Measurements from ENCODE around the gene NOXA1.

NOXA1 gene

DNA sequence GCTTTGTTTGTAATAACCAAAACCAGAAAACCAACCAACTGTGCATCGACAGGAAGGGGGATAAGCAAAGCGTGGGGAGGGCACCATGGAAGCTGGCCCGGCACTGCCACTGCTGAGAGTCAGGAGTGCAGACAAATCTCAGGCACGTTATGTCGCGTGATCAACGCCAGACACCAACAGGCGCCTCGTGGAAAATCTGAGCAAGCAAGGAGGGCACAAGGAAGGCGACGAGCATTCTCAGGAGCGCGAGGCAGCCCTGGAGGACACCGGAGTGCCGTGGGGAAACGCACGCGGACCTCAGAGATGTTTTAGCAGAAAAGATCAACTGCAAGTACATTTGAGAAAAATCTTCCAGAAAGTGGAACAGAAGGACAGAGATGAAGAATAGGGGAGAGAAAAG, 51.1 kb downstream of the NOXA1 start:
- TF ChIP-seq, protein P1, sequence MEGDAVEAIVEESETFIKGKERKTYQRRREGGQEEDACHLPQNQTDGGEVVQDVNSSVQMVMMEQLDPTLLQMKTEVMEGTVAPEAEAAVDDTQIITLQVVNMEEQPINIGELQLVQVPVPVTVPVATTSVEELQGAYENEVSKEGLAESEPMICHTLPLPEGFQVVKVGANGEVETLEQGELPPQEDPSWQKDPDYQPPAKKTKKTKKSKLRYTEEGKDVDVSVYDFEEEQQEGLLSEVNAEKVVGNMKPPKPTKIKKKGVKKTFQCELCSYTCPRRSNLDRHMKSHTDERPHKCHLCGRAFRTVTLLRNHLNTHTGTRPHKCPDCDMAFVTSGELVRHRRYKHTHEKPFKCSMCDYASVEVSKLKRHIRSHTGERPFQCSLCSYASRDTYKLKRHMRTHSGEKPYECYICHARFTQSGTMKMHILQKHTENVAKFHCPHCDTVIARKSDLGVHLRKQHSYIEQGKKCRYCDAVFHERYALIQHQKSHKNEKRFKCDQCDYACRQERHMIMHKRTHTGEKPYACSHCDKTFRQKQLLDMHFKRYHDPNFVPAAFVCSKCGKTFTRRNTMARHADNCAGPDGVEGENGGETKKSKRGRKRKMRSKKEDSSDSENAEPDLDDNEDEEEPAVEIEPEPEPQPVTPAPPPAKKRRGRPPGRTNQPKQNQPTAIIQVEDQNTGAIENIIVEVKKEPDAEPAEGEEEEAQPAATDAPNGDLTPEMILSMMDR (IDR thresholded peaks at IDR 0.05; ENCODE audit: borderline replicate concordance, insufficient read depth, low read depth, low read length) = no peak

GRCh38 chr9:137475666-137476065, 52.5 kb downstream of the NOXA1 start:
- TF ChIP-seq, protein P1 (IDR thresholded peaks at IDR 0.05; ENCODE audit: borderline replicate concordance, insufficient read depth, low read depth, low read length) = no peak

More for the DNA sequence above, 51.1 kb downstream of the NOXA1 start:
- no peak overlapping the region for H3K4me3 ChIP-seq (ENCODE audit: low read depth, low read length)

GRCh38 chr9:137476856-137477255, 53.7 kb downstream of the NOXA1 start:
- no peak overlapping the region for H3K4me3 ChIP-seq (ENCODE audit: low read depth, low read length)
- TF ChIP-seq, protein P1 (IDR thresholded peaks at IDR 0.05; ENCODE audit: borderline replicate concordance, insufficient read depth, low read depth, low read length) = no peak

More at GRCh38 chr9:137475666-137476065, 52.5 kb downstream of the NOXA1 start:
- no peak overlapping the region for H3K4me3 ChIP-seq (ENCODE audit: low read depth, low read length)

DNA sequence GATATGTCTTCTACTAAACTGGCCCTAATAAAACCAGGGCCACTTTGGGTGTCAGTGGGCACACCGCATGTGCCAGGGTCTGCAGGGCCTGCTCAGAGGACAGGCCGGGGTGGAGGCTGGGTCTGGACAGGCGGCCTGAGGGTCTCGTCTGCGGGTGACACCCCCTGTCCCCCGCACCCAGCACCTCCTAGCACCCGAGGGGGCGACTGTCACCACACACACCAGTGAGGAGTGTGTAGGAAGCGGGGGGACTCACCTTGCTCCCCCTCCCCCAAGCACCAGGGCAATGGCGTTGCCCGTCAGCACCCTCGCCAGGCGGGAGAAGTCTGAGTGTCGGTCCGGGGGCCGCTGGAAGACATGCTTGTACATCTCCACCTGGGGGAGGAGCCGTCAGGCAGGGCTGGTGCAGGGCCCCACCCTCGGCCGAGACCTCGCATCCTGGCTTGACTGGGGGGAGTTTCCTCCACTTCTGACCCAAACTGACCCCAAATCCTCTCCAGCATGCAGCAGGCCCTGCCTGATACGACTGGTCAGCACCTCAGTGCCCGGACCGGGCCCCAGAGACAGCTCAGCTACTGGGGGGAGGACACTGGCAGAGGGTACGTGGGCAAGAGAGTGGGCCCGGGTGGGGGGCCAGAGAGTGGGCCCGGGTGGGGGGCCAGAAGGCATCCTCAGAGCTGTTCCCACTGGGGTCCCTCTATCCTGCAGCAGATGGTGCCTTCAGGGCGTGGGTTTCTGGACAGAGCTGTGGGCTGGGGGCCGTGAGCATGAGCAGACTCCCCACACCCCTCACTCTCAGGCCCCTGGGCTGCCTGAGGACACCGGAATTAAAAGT, 54.8 kb downstream of the NOXA1 start:
- TF ChIP-seq, protein P1 (IDR thresholded peaks at IDR 0.05; ENCODE audit: borderline replicate concordance, insufficient read depth, low read depth, low read length) = no peak
- no peak overlapping the region for H3K4me3 ChIP-seq (ENCODE audit: low read depth, low read length)

- H3K4me3 ChIP-seq (ENCODE audit: low read depth, low read length) = no peak overlapping the region
- TF ChIP-seq, protein P1 (IDR thresholded peaks at IDR 0.05; ENCODE audit: borderline replicate concordance, insufficient read depth, low read depth, low read length) = no peak
These were observed 55.4 kb downstream of the NOXA1 start for GRCh38 chr9:137478613-137478961.

DNA sequence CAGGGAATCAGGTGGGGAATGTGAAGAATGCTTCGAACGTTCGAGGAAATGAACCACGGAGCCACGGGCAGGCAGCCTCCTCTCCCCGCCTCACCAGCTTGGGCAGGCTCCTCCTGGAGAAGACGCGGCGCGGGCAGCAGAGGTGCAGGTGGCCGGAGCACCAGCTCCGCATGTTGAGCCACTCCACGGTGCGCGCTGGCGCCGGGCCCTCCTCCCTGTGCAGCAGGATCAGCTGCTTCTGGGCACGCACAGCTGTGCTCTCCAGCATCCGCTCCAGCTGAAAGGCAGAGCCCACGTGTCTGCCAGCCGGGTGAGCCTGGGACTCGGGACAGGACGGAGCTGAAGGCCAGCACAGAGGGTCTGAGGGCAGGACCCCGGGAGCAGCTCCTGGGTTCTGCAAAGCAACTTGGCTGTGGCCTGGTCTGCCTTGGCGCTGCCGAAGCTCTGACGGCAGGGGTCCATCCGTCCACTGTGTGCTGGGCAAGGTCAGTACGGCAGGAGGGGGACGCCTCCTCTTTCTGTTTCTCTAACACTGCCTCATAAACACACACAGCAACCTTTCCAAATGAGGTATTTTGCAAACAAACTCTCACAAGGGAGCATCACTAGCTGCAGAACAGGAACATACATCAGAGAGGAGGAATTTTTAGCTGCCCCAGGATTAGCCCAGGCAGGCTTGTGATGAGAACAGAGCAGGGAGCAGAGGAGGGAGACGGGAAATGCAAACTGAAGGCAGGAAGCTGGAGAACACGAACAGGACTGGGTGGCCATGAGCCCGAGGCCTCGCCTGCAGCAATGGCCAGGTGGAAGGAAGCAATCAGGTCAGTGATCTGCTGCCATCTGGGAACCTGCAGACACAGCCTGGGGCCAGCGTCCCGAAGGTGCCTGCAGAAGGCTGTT, 56.0 kb downstream of the NOXA1 start:
- TF ChIP-seq, protein P1 (IDR thresholded peaks at IDR 0.05; ENCODE audit: borderline replicate concordance, insufficient read depth, low read depth, low read length) = no peak
- H3K4me3 ChIP-seq (ENCODE audit: low read depth, low read length) = no peak overlapping the region
